HEK293T (cell line): ENCODE results near the gene STX7.

Source experiments
- BHLHE40 ChIP-seq: fragments of 450-650 bp; IDR thresholded peaks from 2 replicates; pipeline ENCODE4 v1.6.1; 2016; ENCODE audit warnings: mild to moderate bottlenecking, moderate library complexity, borderline replicate concordance
- HDGF ChIP-seq: fragments of 450-650 bp; IDR thresholded peaks from 2 replicates; pipeline ENCODE4 v1.6.1; 2017; ENCODE audit warnings: antibody characterized with exemption, borderline replicate concordance
- L3MBTL2 ChIP-seq: fragments of 450-650 bp; conservative IDR thresholded peaks from 2 replicates; pipeline ENCODE4 v1.6.1; 2016; ENCODE audit warnings: mild to moderate bottlenecking
- LEF1 ChIP-seq: fragments of 450-650 bp; IDR thresholded peaks from 2 replicates; pipeline ENCODE4 v1.6.1; 2017; ENCODE audit warnings: mild to moderate bottlenecking, borderline replicate concordance
- SUZ12 ChIP-seq: fragments of 450-650 bp; IDR thresholded peaks from 2 replicates; pipeline ENCODE4 v1.6.1; 2016; ENCODE audit warnings: mild to moderate bottlenecking

GRCh38 chr6:132505158-132505557 is 7.8 kb downstream of the STX7 start:
- TF ChIP-seq LEF1 (no peak), HDGF (no peak), BHLHE40 (no peak), L3MBTL2 (no peak), SUZ12 (no peak)
